HG02798 (cell line): ENCODE data around the gene RRM1.
"Not testable (repeated sequence)": the region's sequence is repeated elsewhere in the genome, so short reads cannot be mapped to it uniquely, and the experiment has no call there.

Experiments
- ATAC-seq: cut with Tn5 transposase; IDR thresholded peaks from one replicate; pipeline ENCODE4 v1.9.1; 2021; ENCODE audit warnings: mild to moderate bottlenecking; ENCODE audit not compliant: unreplicated experiment, poor library complexity

The RRM1 gene

GRCh38 chr11:4127357-4127756 lies 32.8 kb downstream of the RRM1 start:
- ATAC-seq: no peak

- not testable (repeated sequence) for ATAC-seq
Observed at GRCh38 chr11:4130219-4130618, 35.6 kb downstream of the RRM1 start.

GRCh38 chr11:4134806-4135205 lies 40.2 kb downstream of the RRM1 start:
- ATAC-seq: no peak

- no peak for ATAC-seq
Observed at GRCh38 chr11:4138497-4138896, 43.9 kb downstream of the RRM1 start.

- ATAC-seq: no peak
Observed at GRCh38 chr11:4140067-4140636, 45.6 kb downstream of the RRM1 start.

GRCh38 chr11:4146070-4146771 lies 51.6 kb downstream of the RRM1 start:
- ATAC-seq: no peak

GRCh38 chr11:4146772-4147098 lies 52.1 kb downstream of the RRM1 start:
- no peak for ATAC-seq

- no peak for ATAC-seq
Observed at GRCh38 chr11:4154503-4154902, 59.9 kb downstream of the RRM1 start.

- no peak for ATAC-seq
Observed at GRCh38 chr11:4156571-4156970, 62.0 kb downstream of the RRM1 start.

- not testable (repeated sequence) for ATAC-seq
Observed at GRCh38 chr11:4158818-4159217, 64.2 kb downstream of the RRM1 start.

- no peak for ATAC-seq
Observed at GRCh38 chr11:4161305-4161704, 66.7 kb downstream of the RRM1 start.

- no peak for ATAC-seq
Observed at GRCh38 chr11:4164884-4165590, 70.4 kb downstream of the RRM1 start.

- ATAC-seq: no peak
Observed at GRCh38 chr11:4167292-4167691, 72.7 kb downstream of the RRM1 start.

GRCh38 chr11:4167758-4168157 lies 73.2 kb downstream of the RRM1 start:
- no peak for ATAC-seq

GRCh38 chr11:4175620-4176350 lies 81.2 kb downstream of the RRM1 start:
- not testable (repeated sequence) for ATAC-seq

- no peak for ATAC-seq
Observed at GRCh38 chr11:4178813-4179662, 84.4 kb downstream of the RRM1 start.

- ATAC-seq: no peak
Observed at GRCh38 chr11:4180441-4181183, 86.0 kb downstream of the RRM1 start.

GRCh38 chr11:4181782-4182721 lies 87.5 kb downstream of the RRM1 start:
- ATAC-seq: peak; percentile 71
